GM06990 (cell line): ENCODE results near the gene RIPPLY3.

ENCODE experiments used
- DNase-seq: peaks from one replicate; pipeline ENCODE4 v3.0.0-alpha.2; 2011; ENCODE audit not compliant: insufficient read length; ENCODE audit errors: extremely low read depth
- H3K27me3 ChIP-seq: replicated peaks from 2 replicates; pipeline ENCODE4 v1.6.0; 2011; ENCODE audit warnings: low read length; ENCODE audit not compliant: control insufficient read depth, insufficient read depth
- H3K36me3 ChIP-seq: 2 replicates; pipeline ENCODE4 v1.5.1; 2011; ENCODE audit warnings: low read length; ENCODE audit not compliant: control insufficient read depth, insufficient read depth
- H3K4me3 ChIP-seq: replicated peaks from 2 replicates; pipeline ENCODE4 v1.5.1; 2011; ENCODE audit warnings: low read depth, mild to moderate bottlenecking, control low read depth, low read length
- TF ChIP-seq, protein P1 (sequence below): IDR thresholded peaks from 2 replicates; pipeline ENCODE4 v1.5.1; 2011; ENCODE audit warnings: low read length, control low read depth, mild to moderate bottlenecking, inconsistent platforms; ENCODE audit not compliant: insufficient read depth, poor library complexity, severe bottlenecking

RIPPLY3 gene

DNA sequence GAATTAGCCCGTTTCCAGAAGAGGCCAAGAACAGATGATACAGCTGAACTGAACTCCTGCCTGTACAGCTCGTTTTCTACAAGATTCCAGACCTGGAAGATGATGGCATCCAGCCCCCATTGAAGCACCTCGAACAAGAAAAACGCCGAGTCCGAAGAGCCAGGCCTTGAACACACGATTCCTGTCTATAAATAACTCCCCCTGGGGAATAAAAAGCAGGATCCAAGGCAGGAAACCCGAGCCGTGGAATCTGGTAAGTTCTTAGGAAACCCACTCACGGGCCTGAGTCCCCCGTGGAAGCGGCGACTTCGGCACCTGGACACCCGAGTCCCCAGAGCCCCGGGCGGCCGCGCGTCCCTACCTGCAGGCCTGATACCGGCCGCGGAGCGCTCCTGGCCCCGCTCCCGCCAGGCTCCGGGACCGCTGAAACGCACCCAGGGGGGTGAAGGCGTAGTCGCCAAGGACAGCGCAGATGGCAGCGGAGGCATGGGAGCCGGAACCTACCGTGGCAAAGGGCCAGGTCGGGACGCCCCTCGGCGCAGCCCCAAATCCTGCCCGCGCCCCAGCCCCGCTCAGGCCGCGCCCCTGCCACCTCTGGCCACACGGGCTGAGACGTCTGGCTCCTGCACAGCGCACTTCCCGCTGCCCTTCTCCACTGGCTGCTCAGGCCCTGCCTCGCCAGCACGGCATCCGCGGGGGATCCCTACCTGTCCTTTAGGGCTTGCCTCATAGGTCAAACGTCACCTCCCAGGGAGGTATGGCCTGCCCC, 26.0 kb upstream of the RIPPLY3 start:
- DNase-seq = peak; percentile 41
- TF ChIP-seq, protein P1, sequence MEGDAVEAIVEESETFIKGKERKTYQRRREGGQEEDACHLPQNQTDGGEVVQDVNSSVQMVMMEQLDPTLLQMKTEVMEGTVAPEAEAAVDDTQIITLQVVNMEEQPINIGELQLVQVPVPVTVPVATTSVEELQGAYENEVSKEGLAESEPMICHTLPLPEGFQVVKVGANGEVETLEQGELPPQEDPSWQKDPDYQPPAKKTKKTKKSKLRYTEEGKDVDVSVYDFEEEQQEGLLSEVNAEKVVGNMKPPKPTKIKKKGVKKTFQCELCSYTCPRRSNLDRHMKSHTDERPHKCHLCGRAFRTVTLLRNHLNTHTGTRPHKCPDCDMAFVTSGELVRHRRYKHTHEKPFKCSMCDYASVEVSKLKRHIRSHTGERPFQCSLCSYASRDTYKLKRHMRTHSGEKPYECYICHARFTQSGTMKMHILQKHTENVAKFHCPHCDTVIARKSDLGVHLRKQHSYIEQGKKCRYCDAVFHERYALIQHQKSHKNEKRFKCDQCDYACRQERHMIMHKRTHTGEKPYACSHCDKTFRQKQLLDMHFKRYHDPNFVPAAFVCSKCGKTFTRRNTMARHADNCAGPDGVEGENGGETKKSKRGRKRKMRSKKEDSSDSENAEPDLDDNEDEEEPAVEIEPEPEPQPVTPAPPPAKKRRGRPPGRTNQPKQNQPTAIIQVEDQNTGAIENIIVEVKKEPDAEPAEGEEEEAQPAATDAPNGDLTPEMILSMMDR = no peak
- H3K4me3 ChIP-seq = peak overlapping the region; percentile 50
- H3K27me3 ChIP-seq = no peaks in the 10 kb centered on the region
- no peaks in the 10 kb centered on the region for H3K36me3 ChIP-seq

- Histone ChIP-seq H3K36me3 (no peaks in the 10 kb centered on the region), H3K27me3 (no peaks in the 10 kb centered on the region), H3K4me3 (peak overlapping the region; percentile 50)
- TF ChIP-seq, protein P1 = no peak
- no peak for DNase-seq
Observed at GRCh38 chr21:36981049-36981391, 25.5 kb upstream of the RIPPLY3 start.

- DNase-seq = no peak
- Histone ChIP-seq H3K4me3 (no peak overlapping the region), H3K36me3 (no peaks in the 10 kb centered on the region), H3K27me3 (no peaks in the 10 kb centered on the region)
- TF ChIP-seq, protein P1 = no peak
Observed at GRCh38 chr21:36981977-36982700, 24.4 kb upstream of the RIPPLY3 start.

GRCh38 chr21:36985751-36986594, 20.5 kb upstream of the RIPPLY3 start:
- no peak for DNase-seq
- H3K36me3 ChIP-seq = no peaks in the 10 kb centered on the region
- no peaks in the 10 kb centered on the region for H3K27me3 ChIP-seq
- TF ChIP-seq, protein P1 = no peak
- no peak overlapping the region for H3K4me3 ChIP-seq

DNA sequence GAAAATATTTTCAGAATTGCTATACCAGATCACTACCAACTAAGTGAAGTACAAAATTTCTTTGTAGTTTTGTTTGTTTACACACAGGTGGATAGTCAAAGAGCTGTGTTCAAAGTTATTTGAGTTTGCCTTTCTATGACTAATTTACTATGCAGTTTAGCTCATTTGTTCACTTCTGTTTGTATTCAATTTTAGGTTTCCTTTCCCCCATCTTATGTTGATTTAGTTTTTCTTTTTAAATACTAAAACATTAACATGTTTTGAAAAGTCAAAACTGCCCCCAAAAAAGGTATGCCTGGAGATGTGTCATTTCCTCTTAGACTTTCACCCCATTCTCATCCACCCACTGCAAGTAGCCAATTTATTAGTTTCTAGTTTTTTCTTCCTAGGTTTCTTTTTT, 18.7 kb upstream of the RIPPLY3 start:
- no peak for DNase-seq
- H3K27me3 ChIP-seq = no peaks in the 10 kb centered on the region
- TF ChIP-seq, protein P1 = no peak
- H3K4me3 ChIP-seq = no peak overlapping the region
- H3K36me3 ChIP-seq = no peaks in the 10 kb centered on the region
